Ecto neural progenitor cell (in vitro differentiated cells): ENCODE data around the gene ERO1B.

Source experiments
- DNase-seq: peaks from one replicate; pipeline ENCODE4 v3.0.0-alpha.2; 2018; ENCODE audit warnings: low spot score

ERO1B gene

GRCh38 chr1:236297161-236297560, 15.4 kb upstream of the ERO1B start:
- no peak for DNase-seq

- no peak for DNase-seq
Observed at GRCh38 chr1:236292425-236292824, 10.7 kb upstream of the ERO1B start.

GRCh38 chr1:236289492-236290131, 7.9 kb upstream of the ERO1B start:
- DNase-seq, result no peak

GRCh38 chr1:236288620-236288976, 6.8 kb upstream of the ERO1B start:
- no peak for DNase-seq

DNA sequence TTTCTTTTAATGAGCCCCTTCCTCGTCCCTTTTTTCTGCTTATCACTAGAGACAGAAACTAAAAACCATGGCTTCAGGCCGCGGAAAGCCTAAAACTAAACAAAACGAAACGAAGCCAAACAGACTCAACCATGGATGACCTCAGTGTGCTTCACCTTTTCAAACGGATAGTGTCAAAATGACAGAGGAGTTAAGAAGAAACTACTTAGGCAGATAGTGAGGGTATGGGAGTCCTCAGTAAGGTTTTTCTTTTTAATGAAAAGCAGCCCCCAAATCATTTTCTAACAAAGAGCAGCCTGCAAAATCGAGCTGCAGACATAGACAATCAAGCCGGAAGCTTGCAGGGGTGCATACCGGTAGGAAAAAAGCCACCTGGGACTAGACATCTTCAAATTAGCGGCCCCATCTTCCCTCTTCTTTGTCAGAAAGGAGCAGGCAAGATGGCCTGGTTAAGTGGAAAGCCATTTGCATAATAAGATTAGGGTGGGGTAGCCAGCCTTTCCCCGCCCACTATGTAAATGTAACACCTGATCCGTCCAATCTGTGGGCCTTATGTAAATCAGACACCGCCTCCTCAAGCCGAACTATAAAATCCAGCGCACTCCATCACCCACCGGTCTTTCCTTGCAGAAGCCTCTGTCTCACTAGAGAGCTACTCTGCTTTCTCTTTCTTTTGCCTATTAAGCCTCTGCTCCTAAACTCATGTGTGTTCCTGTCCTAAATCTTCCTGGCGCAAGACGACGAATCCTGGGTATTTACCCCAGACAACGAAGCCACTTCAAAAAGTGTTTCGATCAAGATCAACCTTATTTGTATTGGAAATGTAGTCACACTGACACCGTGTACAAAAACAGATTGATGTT, 6.2 kb upstream of the ERO1B start:
- DNase-seq, result peak; percentile 82

DNA sequence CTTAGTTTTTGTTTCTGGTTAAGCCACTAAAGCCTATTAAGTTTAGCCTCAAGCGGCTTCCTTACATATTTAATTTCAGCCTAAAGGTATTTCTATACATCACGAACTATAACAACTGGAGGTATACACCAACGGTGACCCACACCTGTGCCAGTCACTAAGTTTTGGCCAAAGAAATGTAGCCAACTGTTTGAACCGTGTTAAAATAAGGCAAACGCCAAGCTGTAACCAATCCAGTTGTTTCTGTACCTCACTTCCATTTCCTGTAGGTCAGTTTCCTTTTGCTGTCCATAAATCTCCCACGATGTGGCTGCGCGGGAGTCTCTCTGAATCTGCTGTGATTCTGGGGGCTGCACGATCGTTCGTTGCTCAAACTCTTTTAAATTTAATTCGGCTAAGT, 5.6 kb upstream of the ERO1B start:
- DNase-seq, result no peak

DNA sequence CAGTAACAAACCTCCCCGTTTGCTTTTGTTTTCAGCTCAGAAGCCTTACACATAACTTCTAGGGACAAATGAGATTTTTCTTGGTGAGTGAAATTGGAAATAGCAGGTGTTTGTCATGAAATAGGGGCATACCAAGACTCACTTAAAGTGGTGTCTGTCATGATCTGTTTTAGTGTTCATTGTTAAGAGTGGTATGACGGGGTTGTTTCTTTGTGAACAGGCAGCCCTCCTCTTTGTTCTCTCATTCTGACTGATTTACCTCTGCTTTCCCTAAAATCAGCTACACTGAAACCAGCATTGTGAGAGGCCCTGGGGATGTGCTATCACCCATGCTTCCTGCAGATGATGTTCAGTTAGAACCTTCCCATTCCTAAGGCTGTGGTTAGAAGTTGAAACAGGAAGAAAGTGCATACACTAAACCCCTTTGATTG, 2.5 kb upstream of the ERO1B start:
- no peak for DNase-seq

- no peak for DNase-seq
Observed at GRCh38 chr1:236282719-236283118, 961 bp upstream of the ERO1B start.

DNA sequence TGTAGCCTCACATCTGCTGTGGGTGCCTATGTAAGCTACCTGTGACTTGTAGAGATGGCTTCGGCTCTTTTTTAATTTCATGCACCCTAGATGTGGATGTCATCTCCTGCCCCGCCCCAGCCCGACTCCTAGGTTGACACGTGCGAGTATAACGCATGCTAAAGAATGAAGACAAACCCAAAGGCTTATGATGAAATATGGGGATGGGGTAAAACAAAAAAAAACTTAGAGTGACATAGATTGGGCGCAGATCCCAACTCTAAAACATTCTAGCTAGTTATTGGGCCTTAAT, 613 bp upstream of the ERO1B start:
- DNase-seq, result no peak

GRCh38 chr1:236281198-236281653, 532 bp downstream of the ERO1B start:
- DNase-seq, result peak; percentile 67

DNA sequence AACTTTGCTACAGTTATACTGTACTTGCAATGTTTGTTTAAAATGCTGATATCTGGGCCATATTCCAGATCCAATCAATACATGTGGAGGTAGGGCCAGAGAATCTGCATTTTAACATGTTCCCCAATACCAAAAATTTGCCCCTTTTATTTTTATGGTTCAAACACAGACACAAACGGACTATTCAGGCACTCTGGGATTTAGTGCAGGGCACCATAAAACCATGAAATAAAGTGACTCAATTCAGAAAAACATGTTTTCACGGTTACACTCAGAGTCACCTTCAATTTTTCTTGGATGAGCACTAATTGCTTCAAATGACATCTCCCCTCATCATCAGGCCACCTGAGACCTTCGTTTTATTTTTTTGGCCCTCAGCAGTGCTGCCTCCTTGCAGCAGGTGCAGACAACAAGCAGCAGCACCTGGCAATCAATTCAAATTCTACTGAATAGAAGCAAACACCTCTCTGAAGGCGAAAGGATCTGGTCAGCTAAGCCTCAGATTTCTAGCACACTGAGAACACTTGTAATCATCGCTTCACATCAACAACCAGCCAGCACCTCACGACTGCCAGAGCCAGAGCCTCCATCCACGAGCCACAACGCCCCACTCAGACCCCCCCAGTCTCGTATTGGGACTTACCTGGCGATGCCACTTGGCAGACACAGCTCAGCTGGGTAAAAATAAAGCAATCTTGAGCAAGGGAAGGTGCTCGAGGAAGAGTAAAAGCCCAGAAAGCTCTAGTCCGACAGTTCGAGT, 1.1 kb downstream of the ERO1B start:
- peak; percentile 52 for DNase-seq

DNA sequence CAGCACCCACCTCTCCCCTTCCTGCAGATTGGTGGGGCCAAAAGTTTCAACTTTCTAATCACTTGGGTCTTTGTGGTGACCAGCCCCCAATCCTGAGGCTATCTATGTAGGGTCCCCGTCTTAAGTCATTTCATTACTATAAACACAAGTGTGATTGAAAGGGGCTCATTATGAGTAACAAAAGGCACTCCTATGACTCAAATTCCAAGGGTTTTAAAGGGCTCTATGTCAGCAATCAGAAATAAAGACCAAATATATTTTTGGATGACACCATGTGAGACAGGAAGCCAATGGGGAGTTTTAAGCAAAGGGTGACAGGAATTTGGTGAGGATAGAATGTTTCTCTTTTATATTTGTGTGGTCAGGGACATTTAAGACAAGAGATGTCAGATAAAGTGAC, 6.2 kb downstream of the ERO1B start:
- no peak for DNase-seq

- no peak for DNase-seq
Observed at GRCh38 chr1:236275061-236275460, 6.7 kb downstream of the ERO1B start.

DNA sequence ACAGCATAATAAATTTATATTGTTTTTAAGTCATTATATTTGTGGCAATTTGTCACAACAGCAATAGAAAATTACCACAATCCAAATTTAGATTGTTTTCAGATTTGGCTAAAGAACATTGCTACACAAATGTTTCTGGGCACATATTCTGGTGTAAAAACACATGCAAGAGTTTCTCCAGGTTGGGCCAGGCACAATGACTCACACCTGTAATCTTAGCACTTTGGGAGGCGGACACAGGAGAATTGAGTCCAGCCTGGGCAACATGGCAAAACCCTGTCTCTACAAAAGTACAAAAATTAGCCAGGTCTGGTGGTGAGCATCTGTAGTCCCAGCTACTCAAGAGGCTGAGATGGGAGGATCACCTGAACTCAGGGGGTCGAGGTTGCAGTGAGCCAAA, 8.4 kb downstream of the ERO1B start:
- no peak for DNase-seq

DNA sequence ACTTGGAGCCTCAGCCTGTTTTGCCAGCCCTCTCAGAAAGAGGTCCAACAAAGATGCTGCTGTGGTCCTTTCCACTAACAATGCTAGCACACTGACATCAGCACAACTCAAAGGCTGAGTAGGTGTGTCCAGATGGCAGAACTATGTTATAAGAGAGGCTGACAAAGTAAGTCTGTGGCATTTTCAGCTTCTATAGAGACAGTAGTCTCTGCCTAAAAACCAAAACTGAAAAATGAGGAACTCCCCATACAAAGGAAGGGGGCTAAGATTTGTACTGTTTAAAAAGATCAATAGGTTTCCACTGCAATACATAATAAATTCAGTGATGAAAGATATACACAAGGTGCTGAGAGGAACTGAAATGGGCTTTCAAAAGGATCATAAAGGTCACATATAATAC, 12.3 kb downstream of the ERO1B start:
- no peak for DNase-seq

GRCh38 chr1:236261898-236262297, 19.9 kb downstream of the ERO1B start:
- DNase-seq, result no peak

- DNase-seq, result no peak
Observed at GRCh38 chr1:236261033-236261432, 20.7 kb downstream of the ERO1B start.

DNA sequence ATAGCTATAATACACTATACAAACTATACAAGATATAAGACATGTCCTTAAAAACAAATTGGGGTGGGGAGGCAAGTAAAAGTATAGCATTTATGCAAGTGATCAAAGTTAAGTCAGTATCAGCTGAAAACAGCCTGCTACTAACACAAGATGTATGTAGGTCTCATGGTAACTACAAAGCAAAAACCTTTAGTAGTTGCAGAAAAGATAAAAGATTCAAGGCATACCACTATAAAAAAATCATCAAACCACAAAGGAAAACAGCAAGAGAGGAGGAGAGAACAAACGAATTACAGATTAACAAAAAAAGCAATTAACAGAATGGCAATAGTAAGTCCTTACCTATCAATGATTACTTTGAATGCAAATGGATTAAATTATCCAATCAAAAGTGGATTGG, 22.7 kb downstream of the ERO1B start:
- DNase-seq, result no peak

DNA sequence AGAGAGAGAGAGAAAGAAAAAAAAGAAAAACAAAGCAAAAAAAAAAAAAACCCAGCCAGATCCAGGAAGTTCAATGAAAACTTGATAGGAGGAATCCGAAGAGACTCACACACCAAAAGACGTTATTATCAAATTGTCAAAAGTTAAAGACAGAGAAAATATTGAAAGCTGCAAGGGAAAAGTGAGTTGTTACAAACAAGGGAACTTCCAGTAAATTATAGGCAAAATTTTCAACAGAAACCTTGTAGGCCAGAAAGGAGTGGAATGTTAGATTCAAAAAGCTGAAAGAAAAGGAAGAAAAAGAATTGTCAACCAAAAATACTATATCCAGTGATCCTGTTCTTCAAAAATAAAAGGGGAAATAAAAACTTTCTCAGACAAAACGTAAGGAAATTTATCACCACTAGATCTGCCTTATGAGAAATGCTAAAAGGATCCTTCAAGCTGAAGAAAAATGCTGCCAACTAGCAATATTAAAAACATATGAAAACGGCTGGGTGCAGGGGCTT, 23.6 kb downstream of the ERO1B start:
- no peak for DNase-seq

DNA sequence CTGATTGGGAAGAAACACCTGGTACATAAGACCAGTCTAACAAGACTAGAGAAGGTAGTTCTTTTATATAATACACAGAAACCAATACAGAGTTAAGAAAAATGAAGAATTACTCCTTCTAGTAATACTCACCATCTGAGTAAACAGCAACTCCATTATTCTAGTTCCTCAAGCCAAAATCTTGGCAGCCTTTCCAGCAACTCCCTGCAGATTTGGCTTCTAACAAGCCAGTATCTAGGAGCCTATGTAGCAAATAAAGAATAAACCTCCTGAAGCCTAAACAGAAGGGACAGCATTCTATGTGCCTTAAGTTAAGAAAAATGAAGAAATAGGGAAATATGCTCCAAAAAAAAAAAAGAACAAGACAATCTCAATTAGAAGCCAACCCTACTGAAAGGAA, 24.5 kb downstream of the ERO1B start:
- DNase-seq, result no peak

GRCh38 chr1:236253918-236254637, 27.7 kb downstream of the ERO1B start:
- no peak for DNase-seq

GRCh38 chr1:236253119-236253518, 28.6 kb downstream of the ERO1B start:
- no peak for DNase-seq
